HCT116 (cell line): ENCODE measurements around the gene RBM11. TPM values are rescaled to one million over a fixed set of nuclear protein-coding genes. Genes with fewer than 3 reads are reported as not detected.

Source experiments
- ATAC-seq: fragments of 200-7000 bp; cut with Tn5 transposase; 2 replicates; pipeline ENCODE4 v1.9.1; 2020; ENCODE audit warnings: mild to moderate bottlenecking, moderate library complexity
- BruUV-seq: library from RNA; stranded (reverse); fragments of 400-500 nt; replicated peaks from 2 replicates; lab custom pipeline; 2021; lab: Mats Ljungman, UMichigan
- CTCF ChIA-PET: fragments of 300-600 bp; sonication (Branson Sonifier 250); formaldehyde crosslinking; loops from one replicate; lab custom pipeline; 2021; ENCODE audit warnings: antibody characterized with exemption; lab: Charles Lee
- POLR2A ChIA-PET: fragments of 300-600, 350-600 bp; sonication (Branson Sonifier 250); formaldehyde crosslinking; loops from one replicate; lab custom pipeline; 2021; ENCODE audit warnings: antibody characterized with exemption; lab: Charles Lee
- RAD21 ChIA-PET, 2 experiments: fragments of 300-600 bp; sonication (Branson Sonifier 250); formaldehyde crosslinking; loops; one replicate each; lab custom pipeline; 2023; ENCODE audit warnings: low total read pairs in 2 of 2; ENCODE audit not compliant: uncharacterized antibody in 2 of 2, unreplicated experiment in 2 of 2, low non-redundant PET in 1 of 2; lab: Charles Lee
- DNase-seq: peaks from one replicate; pipeline ENCODE4 v3.0.0-alpha.2; 2010; ENCODE audit warnings: low read depth, low spot score
- H2AFZ ChIP-seq: fragments of 200-600 bp; shearing (Covaris generic), sonication (generic); 2 replicates; pipeline ENCODE4 v1.6.1; 2017; ENCODE audit warnings: low read depth, mixed run types, mixed read lengths, antibody characterized with exemption, low read length; ENCODE audit not compliant: poor library complexity, severe bottlenecking
- H3K27ac ChIP-seq: 2 replicates; pipeline ENCODE4 v1.5.1; 2012; ENCODE audit warnings: low read depth, low read length
- H3K27me3 ChIP-seq: fragments of 200-600 bp; sonication (generic); 2 replicates; pipeline ENCODE4 v1.6.1; 2016; ENCODE audit warnings: mixed run types, low read length, mixed read lengths; ENCODE audit not compliant: insufficient read depth
- H3K36me3 ChIP-seq, 2 experiments: fragments of 200-500 bp in 1 of 2; fragments of 200-600 bp in 1 of 2; sonication (Bioruptor generic) in 1 of 2; sonication (generic) in 1 of 2; 2 replicates each; pipeline versions ENCODE4 v1.5.1 to v1.6.1; 2014 to 2016; ENCODE audit warnings: low read length in 2 of 2, inconsistent platforms in 1 of 2, mixed read lengths in 1 of 2, mixed run types in 1 of 2; ENCODE audit not compliant: insufficient read depth in 2 of 2, control insufficient read depth in 1 of 2
- H3K4me1 ChIP-seq, 2 experiments: fragments of 200-600 bp in 1 of 2; sonication (generic) in 1 of 2; 2 replicates each; pipeline versions ENCODE4 v1.5.1 to v1.6.1; 2012 to 2017; ENCODE audit warnings: low read length in 2 of 2, inconsistent platforms in 1 of 2, mild to moderate bottlenecking in 1 of 2, mixed read lengths in 1 of 2, mixed run types in 1 of 2, moderate library complexity in 1 of 2; ENCODE audit not compliant: insufficient read depth in 2 of 2, control insufficient read depth in 1 of 2
- H3K4me2 ChIP-seq: fragments of 200-600 bp; sonication (generic); 2 replicates; pipeline ENCODE4 v1.6.1; 2017; ENCODE audit warnings: mixed run types, low read length, mixed read lengths
- H3K4me3 ChIP-seq, 2 experiments: fragments of 200-600 bp in 1 of 2; sonication (generic) in 1 of 2; replicated peaks in 1 of 2; 2 replicates each; pipeline ENCODE4 v1.5.1; 2011 to 2016; ENCODE audit warnings: low read length in 2 of 2, control low read depth in 1 of 2, low read depth in 1 of 2, mild to moderate bottlenecking in 1 of 2, mixed read lengths in 1 of 2, mixed run types in 1 of 2
- H3K79me2 ChIP-seq: fragments of 200-600 bp; sonication (generic); 2 replicates; pipeline ENCODE4 v1.6.1; 2017; ENCODE audit warnings: mild to moderate bottlenecking, mixed run types, low read length, moderate library complexity, mixed read lengths; ENCODE audit not compliant: insufficient read depth
- H3K9ac ChIP-seq: fragments of 200-600 bp; sonication (generic); 2 replicates; pipeline ENCODE4 v1.6.1; 2016; ENCODE audit warnings: low read length, mixed read lengths
- H3K9me2 ChIP-seq: fragments of 200-600 bp; sonication (generic), shearing (Covaris generic); 2 replicates; pipeline ENCODE4 v1.6.1; 2017; ENCODE audit warnings: mixed run types, mild to moderate bottlenecking, moderate library complexity; ENCODE audit not compliant: insufficient read depth
- H3K9me3 ChIP-seq, 2 experiments: fragments of 200-500 bp in 1 of 2; fragments of 200-600 bp in 1 of 2; sonication (Bioruptor generic) in 1 of 2; sonication (generic) in 1 of 2; 2 replicates each; pipeline ENCODE4 v1.6.1; 2014 to 2017; ENCODE audit warnings: low read length in 2 of 2, mixed read lengths in 2 of 2, inconsistent platforms in 1 of 2, low read depth in 1 of 2, mild to moderate bottlenecking in 1 of 2, mixed run types in 1 of 2, moderate library complexity in 1 of 2; ENCODE audit not compliant: control insufficient read depth in 1 of 2, insufficient read depth in 1 of 2
- H4K20me1 ChIP-seq: fragments of 200-600 bp; sonication (generic), shearing (Covaris generic); 2 replicates; pipeline ENCODE4 v1.6.1; 2017; ENCODE audit warnings: mixed run types, mild to moderate bottlenecking, moderate library complexity; ENCODE audit not compliant: insufficient read depth
- ATF3 ChIP-seq: IDR thresholded peaks from 2 replicates; pipeline ENCODE4 v1.6.1; 2012
- CTCF ChIP-seq, 3 experiments: fragments of 200-600 bp in 1 of 3; sonication (generic) in 1 of 3; IDR thresholded peaks in 2 of 3; conservative IDR thresholded peaks in 1 of 3; 2 replicates each; pipeline ENCODE4 v1.5.1; 2012 to 2017; ENCODE audit warnings: low read depth in 2 of 3, low read length in 2 of 3, antibody characterized with exemption in 1 of 3, borderline replicate concordance in 1 of 3, control low read depth in 1 of 3, mild to moderate bottlenecking in 1 of 3, mixed read lengths in 1 of 3, mixed run types in 1 of 3, moderate library complexity in 1 of 3; ENCODE audit not compliant: insufficient read depth in 1 of 3
- EGR1 ChIP-seq: IDR thresholded peaks from 2 replicates; pipeline ENCODE4 v1.6.1; 2012; ENCODE audit warnings: low read depth
- ELF1 ChIP-seq: IDR thresholded peaks from 2 replicates; pipeline ENCODE4 v1.6.1; 2012; ENCODE audit warnings: low read depth, borderline replicate concordance
- EZH2 ChIP-seq: fragments of 200-600 bp; sonication (generic); IDR thresholded peaks from 2 replicates; pipeline ENCODE4 v1.6.1; 2017; ENCODE audit warnings: antibody characterized with exemption, mixed run types
- FOSL1 ChIP-seq: IDR thresholded peaks from 2 replicates; pipeline ENCODE4 v1.6.1; 2012; ENCODE audit warnings: low read depth
- JUND ChIP-seq: IDR thresholded peaks from 2 replicates; pipeline ENCODE4 v1.6.1; 2012
- MAX ChIP-seq: IDR thresholded peaks from 2 replicates; pipeline ENCODE4 v1.6.1; 2012
- POLR2A ChIP-seq: IDR thresholded peaks from 2 replicates; pipeline ENCODE4 v1.7.0; 2011; ENCODE audit warnings: borderline replicate concordance; ENCODE audit not compliant: insufficient read depth, insufficient read length; ENCODE audit errors: extremely low read depth
- POLR2AphosphoS5 ChIP-seq: IDR thresholded peaks from 2 replicates; pipeline ENCODE4 v1.6.1; 2011; ENCODE audit warnings: mild to moderate bottlenecking, low read depth, low read length, moderate library complexity
- RAD21 ChIP-seq: IDR thresholded peaks from 2 replicates; pipeline ENCODE4 v1.6.1; 2012; ENCODE audit warnings: low read depth, mild to moderate bottlenecking
- SP1 ChIP-seq: IDR thresholded peaks from 2 replicates; pipeline ENCODE4 v1.6.1; 2012; ENCODE audit warnings: low read depth
- SRF ChIP-seq: IDR thresholded peaks from 2 replicates; pipeline ENCODE4 v1.6.1; 2012; ENCODE audit warnings: low read depth
- TCF7L2 ChIP-seq: IDR thresholded peaks from 2 replicates; pipeline ENCODE4 v1.7.0; 2011; ENCODE audit warnings: borderline replicate concordance, inconsistent platforms; ENCODE audit not compliant: insufficient read depth, insufficient read length; ENCODE audit errors: extremely low read depth
- YY1 ChIP-seq: IDR thresholded peaks from 2 replicates; pipeline ENCODE4 v1.6.1; 2011; ENCODE audit warnings: low read length, low read depth, moderate library complexity, mild to moderate bottlenecking; ENCODE audit not compliant: insufficient replicate concordance; ENCODE audit errors: extremely low read depth
- ZFX ChIP-seq: fragments of 450-650 bp; IDR thresholded peaks from 2 replicates; pipeline ENCODE4 v1.6.1; 2017
- ZNF274 ChIP-seq: fragments of 200-500 bp; sonication (Bioruptor generic); IDR thresholded peaks from 2 replicates; pipeline ENCODE4 v1.6.1; 2014; ENCODE audit warnings: mild to moderate bottlenecking, low read depth, low read length, inconsistent platforms
- intact Hi-C: fragments of 100-400 bp; cut with micrococcal nuclease; formaldehyde crosslinking; loops from 2 replicates; pipeline ENCODE4 v1.10.0; 2022
- total RNA-seq: library from RNA; stranded (reverse); gene quantifications from one replicate; pipeline ENCODE4 v1.2.1, GENCODE V29; 2021; ENCODE audit not compliant: unreplicated experiment

Gene RBM11
- total RNA-seq, 1 experiment from 2014 or later = not detected

GRCh38 chr21:14270631-14271030, 54.7 kb downstream of the RBM11 start:
- Histone ChIP-seq H3K4me2 (no peak overlapping the region), H3K4me1 (no peaks in the 10 kb centered on the region), H3K9ac (no peak overlapping the region), H3K36me3 (no peaks in the 10 kb centered on the region), H3K9me2 (no peaks in the 10 kb centered on the region), H3K27ac (no peak overlapping the region), H3K4me3 (no peak overlapping the region), H4K20me1 (no peaks in the 10 kb centered on the region), H3K9me3 (peaks cover 0 to 9% of the 10 kb centered on the region in 2 experiments; a peak in 1 of 4 replicates), H3K27me3 (no peaks in the 10 kb centered on the region), H3K79me2 (no peaks in the 10 kb centered on the region), H2AFZ (no peak overlapping the region)
- RAD21 ChIA-PET = no interaction called here
- CTCF ChIA-PET = no interaction called here
- no peak for DNase-seq
- POLR2A ChIA-PET = no interaction called here
- TF ChIP-seq ELF1 (no peak), MAX (no peak), EZH2 (no peak), YY1 (no peak), ZNF274 (no peak), JUND (no peak), POLR2A (no peak), FOSL1 (no peak)
- intact Hi-C loops = loop anchor here (10.0 kb wide), 1 partner anchor 154 kb away; no protein-coding TSS in a partner anchor
- no TSS peak for BruUV-seq
- ATAC-seq = no peak

- Histone ChIP-seq H3K36me3 (no peaks in the 10 kb centered on the region), H3K4me1 (no peaks in the 10 kb centered on the region), H3K9me2 (no peaks in the 10 kb centered on the region), H3K4me3 (no peak overlapping the region), H2AFZ (no peak overlapping the region), H3K9me3 (peaks cover 0 to 9% of the 10 kb centered on the region in 2 experiments; a peak in 1 of 4 replicates), H3K27me3 (no peaks in the 10 kb centered on the region), H3K4me2 (no peak overlapping the region), H3K9ac (no peak overlapping the region), H3K79me2 (no peaks in the 10 kb centered on the region), H4K20me1 (no peaks in the 10 kb centered on the region), H3K27ac (no peak overlapping the region)
- intact Hi-C loops = loop anchor here (10.0 kb wide), 1 partner anchor 154 kb away; no protein-coding TSS in a partner anchor
- ATAC-seq (no peak), DNase-seq (no peak)
- ChIA-PET CTCF (no interaction called here), POLR2A (no interaction called here), RAD21 (no interaction called here)
- BruUV-seq = no TSS peak
- TF ChIP-seq RAD21 (no peak), YY1 (no peak), POLR2AphosphoS5 (no peak), ATF3 (no peak), MAX (no peak), JUND (no peak), SP1 (no peak), POLR2A (no peak), CTCF (IDR thresholded peaks at IDR 0.05 in 2 of 3, conservative IDR thresholded peaks at IDR 0.05 in 1 of 3; ENCODE audit: borderline replicate concordance in 1 of 3, insufficient read depth in 1 of 3, low read depth in 2 of 3, low read length in 2 of 3) (no peak), FOSL1 (no peak), TCF7L2 (no peak), EZH2 (no peak), ZFX (no peak), EGR1 (no peak), SRF (no peak)
Measured at GRCh38 chr21:14271053-14271452, 55.1 kb downstream of the RBM11 start.
